Lung (tissue), 12 donors: Measurements from ENCODE around the gene MAP3K6. TPM values are rescaled to one million over a fixed set of nuclear protein-coding genes. Genes with fewer than 3 reads are reported as not detected.

ENCODE experiments used
- ATAC-seq: fragments of 200-7000 bp; cut with Tn5 transposase; one replicate; pipeline ENCODE4 v1.9.1; 2020; ENCODE audit warnings: moderate number of reproducible peaks; ENCODE audit not compliant: insufficient read depth, low FRiP score
- DNase-seq, 3 donors: peaks; one replicate each; pipeline ENCODE4 v3.0.0-alpha.2; 2013 to 2017
- H3K27ac ChIP-seq, 2 donors: one replicate each; pipeline ENCODE4 v1.5.1; 2013; ENCODE audit warnings: mild to moderate bottlenecking in 2 of 2, moderate library complexity in 2 of 2, control low read depth in 1 of 2, inconsistent platforms in 1 of 2, low read depth in 1 of 2, low read length in 1 of 2
- H3K27me3 ChIP-seq, 3 donors: one replicate each; pipeline ENCODE4 v1.5.1; 2013; ENCODE audit warnings: low read length in 2 of 3; ENCODE audit not compliant: control insufficient read depth in 3 of 3, insufficient read depth in 3 of 3
- H3K36me3 ChIP-seq, 4 donors: one replicate each; pipeline ENCODE4 v1.5.1; 2013; ENCODE audit warnings: low read length in 4 of 4, mild to moderate bottlenecking in 1 of 4, moderate library complexity in 1 of 4; ENCODE audit not compliant: control insufficient read depth in 4 of 4, insufficient read depth in 4 of 4
- H3K4me1 ChIP-seq, 5 donors: one replicate each; pipeline ENCODE4 v1.5.1; 2013; ENCODE audit warnings: low read length in 5 of 5, mild to moderate bottlenecking in 2 of 5, moderate library complexity in 1 of 5; ENCODE audit not compliant: control insufficient read depth in 5 of 5, insufficient read depth in 5 of 5
- H3K4me3 ChIP-seq: one replicate; pipeline ENCODE4 v1.5.1; 2013; ENCODE audit warnings: mild to moderate bottlenecking, control low read depth, moderate library complexity
- H3K9ac ChIP-seq, 2 donors: one replicate each; pipeline ENCODE4 v1.5.1; 2013; ENCODE audit warnings: low read length in 2 of 2, control low read depth in 1 of 2; ENCODE audit not compliant: insufficient read depth in 1 of 2
- H3K9me3 ChIP-seq, 4 donors: one replicate each; pipeline ENCODE4 v1.5.1; 2013; ENCODE audit warnings: low read length in 3 of 4, mild to moderate bottlenecking in 1 of 4, moderate library complexity in 1 of 4; ENCODE audit not compliant: control insufficient read depth in 4 of 4, insufficient read depth in 3 of 4
- WGBS, 2 donors: extraction: QIAGEN DNeasy Blood & Tissue Kit; methylation state at CpG; one replicate each; pipeline ENCODE4 v1.1.7; 2013; 5-methylcytosine and 5-hydroxymethylcytosine counted together
- polyA plus RNA-seq, 2 donors: library from polyadenylated mRNA; stranded (reverse); fragments of 200-250 nt; gene quantifications; one replicate each; pipeline ENCODE4 v1.2.1, GENCODE V29; 2013
- total RNA-seq, 2 donors: library from RNA; depleted of rRNA in 1 of 2; stranded (reverse); fragments of >200 nt in 1 of 2; gene quantifications; one replicate each; pipeline ENCODE4 v1.2.1, GENCODE V29; 2014 to 2021
- TF ChIP-seq, protein P1 (sequence below): IDR thresholded peaks from 2 replicates; pipeline ENCODE4 v1.5.1; 2012; ENCODE audit warnings: mild to moderate bottlenecking; ENCODE audit errors: control extremely low read depth, extremely low read depth
- donor health status: control.
- donor health status: control.
- donor health status: Bipolar disorder and iron deficiency.
- donor health status: healthy.
- donor health status: DM: yes; HTN: yes; CAD: no.

MAP3K6 gene
- total and polyA plus RNA-seq, 4 donors = 17.0 to 96.6 (median 62.8) TPM

DNA sequence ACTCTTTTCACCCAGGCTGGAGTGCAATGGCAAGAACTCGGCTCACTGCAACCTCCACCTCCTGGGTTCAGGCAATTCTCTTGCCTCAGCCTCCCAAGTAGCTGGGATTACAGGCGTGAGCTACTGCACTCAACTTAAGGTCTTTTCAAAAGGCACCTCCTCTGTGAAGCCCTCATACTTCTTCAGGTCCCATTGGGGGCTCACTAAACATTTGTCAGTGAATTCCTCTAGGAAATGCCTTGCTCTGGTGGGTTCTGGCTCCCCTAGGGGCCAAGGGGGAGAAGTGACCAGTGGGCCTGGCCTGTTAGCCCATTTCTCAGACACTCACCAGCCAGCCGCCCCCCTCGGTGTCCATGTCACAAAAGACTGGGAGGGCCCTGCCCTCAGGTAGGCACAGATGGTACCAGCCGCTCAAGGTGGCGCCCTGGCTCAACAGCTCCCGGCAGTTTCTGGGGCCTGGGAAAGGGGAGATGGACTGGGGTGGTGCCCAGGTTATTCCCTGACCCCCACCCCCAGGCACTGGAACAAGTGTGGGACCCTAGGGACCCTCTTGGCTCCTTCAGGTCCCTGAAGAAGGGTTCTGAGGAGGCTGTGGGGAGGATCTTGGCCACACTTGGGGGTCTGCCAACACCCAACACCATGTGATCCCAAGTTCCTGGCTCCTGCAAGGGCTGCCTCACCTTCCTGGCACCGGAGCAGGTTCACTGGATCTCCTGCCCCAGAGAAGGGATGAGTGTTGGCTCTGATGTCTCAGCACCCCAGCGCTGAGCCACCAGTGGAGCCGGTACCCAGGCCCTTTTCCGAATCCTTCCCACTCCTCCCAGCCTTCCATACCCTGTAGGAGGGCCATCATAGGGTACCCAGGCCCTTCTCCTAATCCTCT, 6.3 kb upstream of the MAP3K6 start:
- Histone ChIP-seq H3K36me3 (no peaks in the 10 kb centered on the region), H3K27ac (peak overlapping the region; percentile 48 to 61), H3K4me1 (peaks cover 0 to 3% (median 0%) of the 10 kb centered on the region in 5 donors), H3K4me3 (peak overlapping the region; percentile 47), H3K9me3 (no peaks in the 10 kb centered on the region), H3K9ac (no peak overlapping the region), H3K27me3 (no peaks in the 10 kb centered on the region)
- WGBS, 2 donors = 76 to 87% methylated on average over 11 of the region's 11 CpGs
- ATAC-seq (no peak), DNase-seq (no peak)
- TF ChIP-seq, protein P1, sequence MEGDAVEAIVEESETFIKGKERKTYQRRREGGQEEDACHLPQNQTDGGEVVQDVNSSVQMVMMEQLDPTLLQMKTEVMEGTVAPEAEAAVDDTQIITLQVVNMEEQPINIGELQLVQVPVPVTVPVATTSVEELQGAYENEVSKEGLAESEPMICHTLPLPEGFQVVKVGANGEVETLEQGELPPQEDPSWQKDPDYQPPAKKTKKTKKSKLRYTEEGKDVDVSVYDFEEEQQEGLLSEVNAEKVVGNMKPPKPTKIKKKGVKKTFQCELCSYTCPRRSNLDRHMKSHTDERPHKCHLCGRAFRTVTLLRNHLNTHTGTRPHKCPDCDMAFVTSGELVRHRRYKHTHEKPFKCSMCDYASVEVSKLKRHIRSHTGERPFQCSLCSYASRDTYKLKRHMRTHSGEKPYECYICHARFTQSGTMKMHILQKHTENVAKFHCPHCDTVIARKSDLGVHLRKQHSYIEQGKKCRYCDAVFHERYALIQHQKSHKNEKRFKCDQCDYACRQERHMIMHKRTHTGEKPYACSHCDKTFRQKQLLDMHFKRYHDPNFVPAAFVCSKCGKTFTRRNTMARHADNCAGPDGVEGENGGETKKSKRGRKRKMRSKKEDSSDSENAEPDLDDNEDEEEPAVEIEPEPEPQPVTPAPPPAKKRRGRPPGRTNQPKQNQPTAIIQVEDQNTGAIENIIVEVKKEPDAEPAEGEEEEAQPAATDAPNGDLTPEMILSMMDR = no peak

DNA sequence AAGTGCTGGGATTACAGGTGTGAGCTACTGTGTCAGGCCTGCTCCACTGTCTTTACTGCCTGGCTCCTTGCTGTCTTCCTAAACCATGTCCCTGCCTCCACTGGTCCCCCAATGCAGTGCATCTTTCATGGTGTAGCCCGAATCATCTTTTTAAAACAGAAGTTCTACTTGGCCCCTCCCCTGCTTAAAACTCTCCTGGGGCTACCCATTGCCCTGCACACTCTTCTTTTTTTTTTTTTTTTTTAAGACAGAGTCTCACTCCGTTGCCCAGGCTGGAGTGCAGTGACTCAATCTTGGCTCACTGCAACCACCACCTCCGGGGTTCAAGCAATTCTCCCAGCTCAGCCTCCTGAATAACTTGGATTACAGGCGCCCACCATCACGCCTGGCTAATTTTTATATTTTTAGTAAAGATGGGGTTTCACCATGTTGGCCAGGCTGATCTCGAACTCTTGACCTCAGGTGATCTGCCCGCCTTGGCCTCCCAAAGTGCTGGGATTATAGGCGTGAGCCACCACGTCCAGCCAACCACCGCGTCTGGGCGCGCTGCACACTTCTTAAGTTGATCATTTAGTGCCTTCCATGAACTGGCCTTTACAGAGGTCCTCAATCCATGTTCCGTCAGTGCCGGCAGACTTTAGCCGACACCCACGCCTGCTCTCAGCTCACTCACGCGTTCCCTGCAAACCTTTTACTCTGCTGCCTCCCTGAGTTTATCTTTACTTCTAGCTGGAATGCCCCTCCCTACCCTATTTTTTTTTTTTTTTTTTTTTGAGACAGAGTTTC, 5.5 kb upstream of the MAP3K6 start:
- DNase-seq (no peak), ATAC-seq (no peak)
- Histone ChIP-seq H3K9ac (no peak overlapping the region), H3K27ac (peak overlapping the region in 1 of 2 donors; percentile 68), H3K4me1 (peaks cover 0 to 5% (median 0%) of the 10 kb centered on the region in 5 donors), H3K9me3 (no peaks in the 10 kb centered on the region), H3K27me3 (no peaks in the 10 kb centered on the region), H3K4me3 (peak overlapping the region; percentile 47), H3K36me3 (no peaks in the 10 kb centered on the region)
- 78 to 83% methylated on average over 19 of the region's 19 CpGs for WGBS, 2 donors
- TF ChIP-seq, protein P1 = no peak

DNA sequence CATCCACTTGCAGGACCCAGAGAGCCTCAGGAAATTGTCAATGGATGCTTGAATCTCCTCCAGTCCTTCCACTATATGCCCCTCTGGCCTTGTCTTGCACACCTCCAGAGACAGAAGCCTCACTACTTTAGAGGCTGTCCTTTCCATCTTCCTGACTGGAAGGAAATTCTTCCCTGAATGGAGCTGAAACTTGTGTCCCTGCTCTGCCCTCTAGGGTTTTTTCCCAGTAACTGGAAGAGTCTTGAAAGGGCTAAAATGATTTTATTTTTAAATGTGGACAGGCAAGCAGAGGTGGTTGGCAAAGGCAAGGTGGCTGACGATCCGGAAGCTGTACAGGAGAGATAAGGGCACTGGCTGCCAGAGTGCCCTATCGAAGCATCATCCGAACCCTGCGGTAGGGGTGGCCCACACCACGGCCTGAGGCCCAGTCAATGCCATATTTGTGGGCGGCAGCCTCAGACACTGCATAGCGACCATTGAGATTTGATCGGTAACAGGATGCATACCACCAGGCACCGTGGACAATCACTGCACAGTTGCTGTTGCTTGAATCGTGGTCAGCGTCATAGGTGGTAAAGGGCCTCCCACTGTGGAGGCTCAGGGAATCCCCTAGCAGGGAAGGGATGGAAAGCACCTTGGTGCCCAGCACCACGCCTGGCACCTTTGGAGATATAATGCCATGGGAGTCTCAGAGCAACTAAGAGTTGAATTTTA, 2.3 kb upstream of the MAP3K6 start:
- H3K27ac ChIP-seq = peak overlapping the region in 1 of 2 donors; percentile 18
- no peak overlapping the region for H3K9ac ChIP-seq
- 36 to 49% methylated on average over 13 of the region's 13 CpGs for WGBS, 2 donors
- no peaks in the 10 kb centered on the region for H3K27me3 ChIP-seq
- peaks cover 0 to 8% (median 0%) of the 10 kb centered on the region in 4 donors for H3K36me3 ChIP-seq
- H3K4me3 ChIP-seq = peak overlapping the region; percentile 22
- ATAC-seq = no peak
- H3K4me1 ChIP-seq = peaks cover 0 to 17% (median 10%) of the 10 kb centered on the region in 5 donors
- H3K9me3 ChIP-seq = no peaks in the 10 kb centered on the region
- TF ChIP-seq, protein P1 = no peak
- DNase-seq = no peak
